ACC112 (cell line): ENCODE measurements around the gene SORBS1.

Experiments used
- H2AFZ ChIP-seq: fragments of 200-600 bp; sonication (generic); one replicate; pipeline ENCODE4 v1.6.0; 2017; ENCODE audit warnings: antibody characterized with exemption, low read length; ENCODE audit not compliant: unreplicated experiment
- H3K27ac ChIP-seq: fragments of 200-600 bp; sonication (generic); 2 replicates; pipeline ENCODE4 v1.5.1; 2014; ENCODE audit warnings: low read depth, mild to moderate bottlenecking, antibody characterized with exemption, low read length, moderate library complexity
- H3K27me3 ChIP-seq: fragments of 200-600 bp; sonication (generic); 2 replicates; pipeline ENCODE4 v1.6.1; 2014; ENCODE audit warnings: mild to moderate bottlenecking, antibody characterized with exemption, low read length, moderate library complexity, mixed read lengths; ENCODE audit not compliant: insufficient read depth
- H3K36me3 ChIP-seq: fragments of 200-600 bp; sonication (generic); 2 replicates; pipeline ENCODE4 v1.6.1; 2016; ENCODE audit warnings: mild to moderate bottlenecking, antibody characterized with exemption, low read length, moderate library complexity, mixed read lengths; ENCODE audit not compliant: insufficient read depth
- H3K4me1 ChIP-seq: fragments of 200-600 bp; sonication (generic); one replicate; pipeline ENCODE4 v1.6.1; 2016; ENCODE audit warnings: low read length, mixed read lengths; ENCODE audit not compliant: insufficient read depth, unreplicated experiment, control insufficient read depth
- H3K4me3 ChIP-seq: fragments of 200-600 bp; sonication (generic); 2 replicates; pipeline ENCODE4 v1.5.1; 2014; ENCODE audit warnings: mild to moderate bottlenecking, low read depth, low read length
- H3K79me2 ChIP-seq: fragments of 200-600 bp; sonication (generic); one replicate; pipeline ENCODE4 v1.6.0; 2016; ENCODE audit warnings: low read length; ENCODE audit not compliant: control insufficient read depth, unreplicated experiment, insufficient read depth

SORBS1 gene

GRCh38 chr10:95487994-95488393 is 73.2 kb downstream of the SORBS1 start:
- Histone ChIP-seq H3K27ac (no peak overlapping the region), H3K79me2 (no peaks in the 10 kb centered on the region), H3K27me3 (0 out of 2 replicates have a peak, but pooled peaks cover 3% of the 10 kb centered on the region), H3K4me3 (no peak overlapping the region), H3K4me1 (no peaks in the 10 kb centered on the region), H3K36me3 (no peaks in the 10 kb centered on the region), H2AFZ (no peak overlapping the region)

- H3K4me3 ChIP-seq, result no peak overlapping the region
- 0 out of 2 replicates have a peak, but pooled peaks cover 3% of the 10 kb centered on the region for H3K27me3 ChIP-seq
- no peaks in the 10 kb centered on the region for H3K4me1 ChIP-seq
- no peaks in the 10 kb centered on the region for H3K79me2 ChIP-seq
- no peak overlapping the region for H3K27ac ChIP-seq
- no peak overlapping the region for H2AFZ ChIP-seq
- no peaks in the 10 kb centered on the region for H3K36me3 ChIP-seq
Measured at GRCh38 chr10:95485056-95485844, 75.9 kb downstream of the SORBS1 start.

GRCh38 chr10:95482501-95483233 is 78.5 kb downstream of the SORBS1 start:
- Histone ChIP-seq H2AFZ (no peak overlapping the region), H3K27ac (no peak overlapping the region), H3K4me1 (no peaks in the 10 kb centered on the region), H3K4me3 (no peak overlapping the region), H3K79me2 (no peaks in the 10 kb centered on the region), H3K27me3 (peaks cover 7% of the 10 kb centered on the region; the same call in 1 of the 2 replicates), H3K36me3 (no peaks in the 10 kb centered on the region)

GRCh38 chr10:95480901-95481491 is 80.2 kb downstream of the SORBS1 start:
- H3K36me3 ChIP-seq, result no peaks in the 10 kb centered on the region
- no peak overlapping the region for H3K4me3 ChIP-seq
- no peaks in the 10 kb centered on the region for H3K4me1 ChIP-seq
- peaks cover 5% of the 10 kb centered on the region; the same call in 1 of the 2 replicates for H3K27me3 ChIP-seq
- H2AFZ ChIP-seq, result no peak overlapping the region
- no peaks in the 10 kb centered on the region for H3K79me2 ChIP-seq
- no peak overlapping the region for H3K27ac ChIP-seq

- H2AFZ ChIP-seq, result no peak overlapping the region
- H3K27me3 ChIP-seq, result peaks cover 5% of the 10 kb centered on the region; the same call in 1 of the 2 replicates
- H3K27ac ChIP-seq, result no peak overlapping the region
- H3K79me2 ChIP-seq, result no peaks in the 10 kb centered on the region
- no peaks in the 10 kb centered on the region for H3K36me3 ChIP-seq
- H3K4me1 ChIP-seq, result no peaks in the 10 kb centered on the region
- no peak overlapping the region for H3K4me3 ChIP-seq
Measured at GRCh38 chr10:95480102-95480900, 80.9 kb downstream of the SORBS1 start.

GRCh38 chr10:95478935-95479334 is 82.2 kb downstream of the SORBS1 start:
- H3K4me3 ChIP-seq, result no peak overlapping the region
- no peak overlapping the region for H3K27ac ChIP-seq
- peaks cover 11% of the 10 kb centered on the region for H3K4me1 ChIP-seq
- H3K36me3 ChIP-seq, result no peaks in the 10 kb centered on the region
- H2AFZ ChIP-seq, result no peak overlapping the region
- no peaks in the 10 kb centered on the region for H3K79me2 ChIP-seq
- H3K27me3 ChIP-seq, result peaks cover 5% of the 10 kb centered on the region; the same call in 1 of the 2 replicates

GRCh38 chr10:95478185-95478584 is 83.0 kb downstream of the SORBS1 start:
- Histone ChIP-seq H3K27me3 (peaks cover 5% of the 10 kb centered on the region; the same call in 1 of the 2 replicates), H3K79me2 (no peaks in the 10 kb centered on the region), H3K4me3 (no peak overlapping the region), H2AFZ (no peak overlapping the region), H3K36me3 (no peaks in the 10 kb centered on the region), H3K27ac (no peak overlapping the region), H3K4me1 (peaks cover 14% of the 10 kb centered on the region)

GRCh38 chr10:95477175-95477520 is 84.0 kb downstream of the SORBS1 start:
- Histone ChIP-seq H3K79me2 (no peaks in the 10 kb centered on the region), H3K27me3 (peaks cover 5% of the 10 kb centered on the region; the same call in 1 of the 2 replicates), H3K36me3 (no peaks in the 10 kb centered on the region), H3K27ac (no peak overlapping the region), H3K4me1 (peaks cover 14% of the 10 kb centered on the region), H3K4me3 (no peak overlapping the region), H2AFZ (no peak overlapping the region)

GRCh38 chr10:95476469-95477174 is 84.5 kb downstream of the SORBS1 start:
- Histone ChIP-seq H3K4me1 (peaks cover 14% of the 10 kb centered on the region), H2AFZ (no peak overlapping the region), H3K27ac (no peak overlapping the region), H3K79me2 (no peaks in the 10 kb centered on the region), H3K27me3 (peaks cover 5% of the 10 kb centered on the region; the same call in 1 of the 2 replicates), H3K36me3 (no peaks in the 10 kb centered on the region), H3K4me3 (no peak overlapping the region)
